GM18867 (cell line): ENCODE measurements around the gene HOXD12.

Source experiments
- ATAC-seq: cut with Tn5 transposase; IDR thresholded peaks from one replicate; pipeline ENCODE4 v1.9.1; 2021; ENCODE audit warnings: mild to moderate bottlenecking, moderate library complexity; ENCODE audit not compliant: unreplicated experiment

The HOXD12 gene, protein sequence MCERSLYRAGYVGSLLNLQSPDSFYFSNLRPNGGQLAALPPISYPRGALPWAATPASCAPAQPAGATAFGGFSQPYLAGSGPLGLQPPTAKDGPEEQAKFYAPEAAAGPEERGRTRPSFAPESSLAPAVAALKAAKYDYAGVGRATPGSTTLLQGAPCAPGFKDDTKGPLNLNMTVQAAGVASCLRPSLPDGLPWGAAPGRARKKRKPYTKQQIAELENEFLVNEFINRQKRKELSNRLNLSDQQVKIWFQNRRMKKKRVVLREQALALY

DNA sequence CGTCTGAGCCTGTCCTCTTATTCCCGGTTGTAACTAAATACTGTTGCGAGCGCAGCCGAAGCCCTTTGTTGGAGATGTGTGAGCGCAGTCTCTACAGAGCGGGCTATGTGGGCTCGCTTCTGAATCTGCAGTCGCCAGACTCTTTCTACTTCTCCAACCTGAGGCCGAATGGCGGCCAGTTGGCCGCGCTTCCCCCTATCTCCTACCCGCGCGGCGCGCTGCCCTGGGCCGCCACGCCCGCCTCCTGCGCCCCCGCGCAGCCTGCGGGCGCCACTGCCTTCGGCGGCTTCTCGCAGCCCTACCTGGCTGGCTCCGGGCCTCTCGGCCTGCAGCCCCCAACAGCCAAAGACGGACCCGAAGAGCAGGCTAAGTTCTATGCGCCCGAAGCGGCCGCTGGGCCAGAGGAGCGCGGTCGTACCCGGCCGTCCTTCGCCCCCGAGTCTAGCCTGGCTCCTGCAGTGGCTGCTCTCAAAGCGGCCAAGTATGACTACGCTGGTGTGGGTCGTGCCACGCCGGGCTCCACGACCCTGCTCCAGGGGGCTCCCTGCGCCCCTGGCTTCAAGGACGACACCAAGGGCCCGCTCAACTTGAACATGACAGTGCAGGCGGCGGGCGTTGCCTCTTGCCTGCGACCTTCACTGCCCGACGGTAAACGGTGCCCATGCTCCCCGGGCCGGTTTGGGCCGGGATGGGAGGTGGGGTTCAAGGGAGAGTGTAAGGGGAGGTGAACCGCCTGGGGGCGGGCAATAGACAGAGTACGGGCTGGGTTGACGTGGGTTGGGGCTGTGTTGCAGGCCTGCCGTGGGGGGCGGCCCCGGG is at the start of gene HOXD12:
HOXD12 (plus strand) TSS at position 68 of the 819 bp plus-strand sequence; CDS start at position 75, 7 bp downstream.
- ATAC-seq, result no peak

DNA sequence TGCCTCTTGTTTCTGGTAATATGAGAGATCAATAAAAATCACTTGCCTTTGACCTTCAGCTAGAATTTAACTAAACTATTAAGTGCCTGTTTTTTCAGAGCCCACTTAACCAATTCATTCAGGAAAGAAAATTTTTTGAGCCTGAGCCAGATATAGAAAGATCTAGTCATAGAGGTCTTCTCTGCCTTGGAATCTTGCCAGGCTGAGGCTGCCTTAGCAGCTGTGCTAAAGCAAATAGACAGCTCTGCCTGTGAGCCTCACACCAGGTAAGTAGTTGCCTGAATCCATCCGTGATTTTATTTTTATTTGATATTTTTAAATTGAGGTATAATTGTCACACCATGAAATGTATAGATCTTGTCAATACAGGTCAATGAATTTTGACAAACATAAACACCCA is 43.2 kb upstream of the HOXD12 start:
- no peak for ATAC-seq

DNA sequence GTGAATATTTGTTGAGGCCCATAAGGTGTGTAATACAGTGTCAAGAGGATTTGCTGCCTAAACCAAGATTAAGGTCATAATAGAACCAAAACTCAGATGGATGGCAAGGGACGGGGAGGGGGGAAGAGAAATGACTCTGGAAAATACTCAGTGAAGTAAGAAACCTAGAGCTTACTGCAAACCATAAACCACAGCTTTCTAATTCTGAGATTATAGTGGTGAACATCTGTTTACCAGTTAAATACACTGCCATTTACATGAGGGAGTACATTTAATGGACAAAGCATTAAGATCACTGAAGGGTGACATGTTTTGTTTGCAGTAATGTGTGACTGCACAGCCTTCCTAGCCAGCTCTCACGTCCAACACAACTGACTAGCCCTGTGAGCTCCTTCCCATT is 35.6 kb upstream of the HOXD12 start:
- ATAC-seq, result peak; percentile 53

DNA sequence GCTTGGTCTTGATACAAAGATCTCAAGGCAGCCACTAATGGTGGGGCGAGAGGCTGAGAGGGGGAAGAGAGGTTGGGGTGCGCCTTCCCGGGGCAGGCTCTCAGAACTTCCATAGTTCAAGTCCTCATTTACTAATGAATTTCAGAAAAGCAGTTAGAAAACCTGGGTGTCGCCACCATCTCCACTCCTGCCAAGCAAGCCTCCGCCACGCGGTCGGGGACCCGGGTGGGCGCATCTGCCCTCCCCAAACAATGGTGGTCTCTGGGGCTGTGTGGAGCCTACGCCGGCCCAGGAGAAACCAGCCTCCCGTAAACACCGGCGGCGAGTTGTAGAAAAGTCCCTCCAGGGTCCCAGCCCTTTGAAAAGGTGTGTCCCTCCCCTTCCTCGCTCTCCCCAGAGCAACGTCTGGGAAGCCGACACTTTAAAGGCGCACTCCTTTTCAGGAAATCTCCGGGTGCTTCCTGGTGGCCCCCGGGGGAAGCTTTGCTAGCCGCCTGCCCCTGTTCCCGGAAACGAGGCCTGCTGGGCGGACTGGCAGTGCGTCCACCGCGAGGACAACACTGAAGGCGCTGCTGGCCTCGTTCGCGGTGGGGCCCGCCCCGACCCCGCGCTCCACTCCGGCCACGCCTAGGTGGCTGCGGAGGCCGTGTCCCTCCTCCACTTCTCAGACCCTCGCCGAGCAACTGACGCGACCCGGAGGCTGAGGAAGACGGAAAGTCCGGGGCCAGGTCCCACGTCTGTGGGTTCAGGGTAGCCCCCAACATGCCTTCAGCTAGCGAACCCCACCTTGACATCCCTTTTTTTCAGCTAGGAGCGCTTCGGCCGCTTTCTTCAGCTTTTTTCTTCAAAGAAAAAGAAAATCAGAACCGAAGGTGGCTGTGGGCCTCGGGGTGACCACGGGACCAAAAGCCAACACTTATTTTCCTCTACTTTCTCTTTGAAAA is 32.7 kb upstream of the HOXD12 start:
- no peak for ATAC-seq

DNA sequence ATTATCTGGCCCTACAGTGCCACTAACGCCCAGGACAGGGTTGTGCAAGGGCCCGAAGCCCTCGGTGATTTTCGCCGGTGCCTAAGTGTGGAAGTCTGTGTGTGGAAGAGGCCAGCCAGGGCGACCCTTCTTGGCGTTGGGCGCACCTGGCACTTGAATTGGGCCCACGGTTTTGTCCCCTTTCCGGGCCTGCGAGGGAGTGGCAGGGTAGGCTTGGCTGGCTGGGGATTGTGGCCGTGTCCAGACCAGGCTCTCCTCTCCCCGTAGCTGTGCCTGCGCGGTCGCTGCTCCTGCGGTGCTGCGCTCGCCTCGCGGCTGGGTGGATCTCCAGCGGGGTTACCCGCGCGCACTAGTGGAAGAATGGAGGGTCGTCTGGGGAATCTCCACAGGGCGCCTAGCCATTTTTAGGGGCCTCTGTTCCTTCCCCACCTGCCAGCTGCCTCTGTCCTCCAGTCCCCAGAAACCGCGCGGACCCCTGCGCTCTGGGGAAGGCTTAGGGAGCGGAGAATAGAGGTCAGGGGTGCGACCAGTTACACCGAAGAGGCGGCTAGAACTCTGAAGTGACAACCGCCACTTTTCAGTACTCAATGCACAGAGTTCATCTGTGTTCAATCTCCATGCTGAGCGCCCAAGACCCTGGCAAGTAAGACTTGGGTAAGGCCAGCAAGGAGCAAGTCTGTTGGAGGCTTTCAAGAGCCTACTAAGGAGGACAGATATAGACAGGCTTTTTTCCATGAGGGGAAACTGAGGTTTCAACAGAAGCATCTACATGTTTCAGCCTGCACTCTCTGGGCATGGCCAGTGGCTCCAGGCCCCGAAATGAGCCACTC is 31.8 kb upstream of the HOXD12 start:
- no peak for ATAC-seq

DNA sequence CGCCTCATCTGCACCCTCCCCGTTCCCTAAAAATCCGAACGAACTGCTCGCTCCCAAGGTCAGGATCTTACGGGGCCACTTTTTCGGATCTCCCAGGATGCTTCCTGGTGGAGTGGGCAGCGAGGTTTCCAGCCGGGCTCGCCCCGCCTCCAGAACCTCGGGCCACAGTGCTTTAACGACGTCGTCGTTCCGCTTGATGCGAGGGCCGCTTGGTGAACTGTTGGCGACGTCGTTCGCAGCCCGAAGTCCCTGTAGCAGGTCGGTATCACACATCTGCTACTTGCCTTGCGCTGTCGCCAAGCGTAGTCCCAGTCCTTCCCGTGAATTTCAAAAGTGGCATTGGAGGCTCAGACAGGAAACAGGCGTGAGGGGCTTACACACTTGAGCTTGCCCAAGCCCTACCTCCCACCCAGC is 31.2 kb upstream of the HOXD12 start:
- ATAC-seq, result no peak

DNA sequence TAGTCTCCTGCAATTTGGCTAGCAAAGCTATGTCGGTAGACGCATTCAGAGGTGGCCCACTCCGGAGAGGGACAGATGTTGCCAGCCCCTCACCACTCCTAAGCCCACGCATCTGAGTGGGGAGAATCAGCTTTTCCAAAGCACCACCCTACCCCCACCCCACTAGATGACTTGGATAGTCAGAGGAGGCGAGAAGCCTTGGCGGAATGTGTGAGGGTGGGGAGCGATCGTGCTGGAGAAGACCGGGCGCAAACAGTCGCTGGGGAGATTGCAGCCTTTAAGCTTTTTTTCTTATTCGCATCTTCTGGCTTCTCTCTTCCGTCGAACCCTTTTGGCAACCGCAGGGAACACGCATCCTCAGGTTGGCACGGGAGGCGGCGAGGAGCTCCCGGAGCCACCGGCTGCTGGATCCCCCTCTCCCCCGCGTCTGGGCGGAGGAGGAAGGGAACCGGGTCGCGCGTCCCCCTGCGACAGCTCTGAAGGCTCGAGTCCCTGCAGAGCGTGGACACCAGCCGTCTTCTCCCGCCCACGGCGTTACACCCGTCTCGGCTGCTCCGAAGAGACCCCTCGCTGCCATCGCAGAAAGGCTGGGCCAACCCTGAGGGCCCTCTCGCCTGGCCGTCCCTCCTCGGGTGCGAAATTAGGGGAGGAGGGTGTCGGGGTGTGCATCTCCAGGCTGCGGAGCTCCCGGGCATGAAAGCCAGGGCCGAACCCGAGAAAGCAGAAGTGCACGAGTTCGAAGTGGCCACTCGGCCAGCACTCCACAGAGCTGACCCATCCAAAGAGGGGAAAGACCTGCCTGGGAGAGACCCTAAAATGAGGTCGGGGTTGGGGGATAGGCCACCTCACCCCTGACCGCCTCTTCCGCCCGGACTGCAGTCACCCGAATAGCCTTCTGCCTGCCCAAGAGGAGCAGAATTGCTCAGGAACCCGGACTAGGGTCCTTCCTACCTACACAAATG is 28.0 kb upstream of the HOXD12 start:
- no peak for ATAC-seq

DNA sequence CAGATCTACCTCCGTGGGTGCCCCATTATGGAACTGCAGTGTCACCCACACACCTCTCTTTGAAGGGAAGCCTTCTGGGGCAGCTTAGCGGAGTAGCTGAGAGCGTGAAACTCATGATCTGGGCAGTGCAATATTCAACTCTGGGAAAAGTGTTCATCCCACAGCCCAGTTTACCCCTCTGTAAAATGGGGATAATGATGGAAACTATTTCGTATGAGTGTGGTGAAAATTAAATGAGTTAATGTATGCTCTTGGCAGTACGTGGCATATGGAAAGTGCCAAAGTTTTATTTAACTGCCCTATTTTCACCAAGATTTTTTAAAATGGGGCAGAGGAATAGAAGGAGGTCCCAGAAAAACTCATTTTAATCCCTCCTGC is 27.3 kb upstream of the HOXD12 start:
- no peak for ATAC-seq

DNA sequence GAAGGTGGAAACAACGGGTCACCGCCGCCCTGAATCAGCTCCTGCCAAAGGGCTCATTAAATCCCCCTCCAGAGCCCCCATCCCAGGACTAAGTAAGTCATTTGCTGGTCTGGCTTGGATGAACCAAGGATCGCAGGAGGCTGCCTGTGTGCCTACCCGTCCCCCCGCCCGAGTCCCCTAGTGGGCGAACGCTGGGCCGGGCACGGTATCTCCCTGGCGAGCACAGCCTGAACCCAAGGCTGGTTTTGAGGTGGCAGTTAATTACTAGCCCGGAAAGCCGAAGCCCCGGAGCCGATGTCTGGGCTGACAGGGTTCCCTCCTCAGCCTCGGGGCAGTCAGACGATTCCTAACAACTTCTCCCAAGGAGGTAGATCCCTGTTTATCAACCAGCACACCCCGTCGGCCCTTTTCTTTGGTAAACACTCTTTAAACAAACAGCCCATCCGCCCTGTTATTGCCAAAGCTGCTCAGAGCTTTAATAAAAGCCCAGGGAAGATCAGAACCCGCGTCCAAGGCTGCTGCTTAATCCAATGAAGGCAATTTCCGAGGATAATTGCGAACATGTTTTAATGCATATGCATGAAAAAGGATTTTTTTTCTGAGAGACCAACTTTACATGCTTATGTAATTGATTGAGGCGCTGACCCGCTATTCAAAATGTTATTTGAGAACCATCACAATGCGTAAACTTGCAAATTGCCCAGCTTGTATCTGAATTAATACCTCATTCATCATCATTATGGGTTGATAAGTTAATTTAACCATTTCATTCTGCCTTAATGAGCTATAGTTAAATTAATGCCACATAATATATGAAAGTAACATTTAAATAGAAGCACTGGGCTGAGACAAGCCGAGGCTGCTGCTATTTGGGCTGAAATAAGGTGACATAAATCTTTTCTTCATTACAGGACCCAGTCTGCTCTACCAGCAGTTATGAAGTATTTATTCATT is 26.4 kb upstream of the HOXD12 start:
- ATAC-seq, result no peak

DNA sequence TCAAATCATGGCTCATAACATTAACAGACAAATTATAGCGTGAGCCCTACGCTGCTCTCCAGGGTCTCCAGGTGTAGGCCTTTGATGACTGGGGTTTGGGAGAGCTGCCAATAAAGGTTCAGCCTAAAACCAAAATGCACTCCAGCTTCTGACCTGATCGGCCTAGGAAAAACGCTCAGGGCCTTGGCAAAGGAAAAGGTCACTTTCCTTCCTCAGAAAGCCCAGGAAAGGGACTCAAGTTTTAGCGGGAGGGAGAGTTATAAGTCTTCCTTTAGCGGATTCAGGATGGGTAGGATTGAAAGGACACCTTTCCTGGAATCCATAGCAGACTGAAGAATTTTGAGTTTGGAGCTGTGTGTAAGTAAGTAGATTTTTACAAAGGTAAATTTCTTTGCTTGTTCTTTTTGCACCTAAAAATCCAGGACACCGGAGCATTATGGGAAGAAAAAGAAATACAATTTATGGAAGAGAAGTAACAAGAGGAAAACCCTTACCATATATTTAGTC is 24.6 kb upstream of the HOXD12 start:
- no peak for ATAC-seq

DNA sequence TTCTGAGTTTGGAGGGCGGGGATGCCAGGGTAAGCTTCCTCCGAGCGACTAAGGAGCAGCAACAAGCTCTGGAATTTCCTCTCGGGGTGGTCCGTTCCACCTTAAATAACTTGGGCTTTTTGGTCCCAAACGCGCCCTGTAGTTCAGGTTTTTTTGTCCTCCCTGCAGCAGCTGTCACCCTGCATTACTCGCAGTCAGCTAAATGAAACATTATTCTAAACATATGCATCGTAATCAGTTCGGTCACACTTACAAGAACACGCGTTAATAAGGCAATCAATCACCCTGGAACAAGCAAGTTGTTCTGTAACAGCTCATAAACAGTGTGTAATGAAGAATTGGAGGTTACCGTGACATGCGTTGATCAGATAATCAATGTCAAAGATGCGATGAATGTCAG is 24.1 kb upstream of the HOXD12 start:
- ATAC-seq, result no peak

DNA sequence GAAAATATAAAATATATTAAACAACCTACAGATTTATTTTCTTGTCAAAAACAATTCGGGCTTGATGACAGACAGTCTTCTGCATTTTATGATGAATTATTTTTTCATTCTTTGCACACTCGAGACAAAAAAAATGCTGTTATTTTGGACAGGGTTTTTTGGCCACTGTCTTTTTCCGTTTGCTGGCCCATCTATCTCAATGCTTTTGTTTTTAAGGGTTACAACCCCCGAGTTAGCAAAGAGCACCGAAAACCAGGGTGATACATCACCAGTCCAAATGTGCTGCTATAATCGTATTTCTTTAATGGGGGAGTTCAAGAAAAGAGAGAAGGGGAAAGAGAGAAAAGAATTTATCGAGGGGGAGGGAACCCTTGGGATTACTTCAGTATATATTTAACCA is 23.5 kb upstream of the HOXD12 start:
- ATAC-seq, result no peak

DNA sequence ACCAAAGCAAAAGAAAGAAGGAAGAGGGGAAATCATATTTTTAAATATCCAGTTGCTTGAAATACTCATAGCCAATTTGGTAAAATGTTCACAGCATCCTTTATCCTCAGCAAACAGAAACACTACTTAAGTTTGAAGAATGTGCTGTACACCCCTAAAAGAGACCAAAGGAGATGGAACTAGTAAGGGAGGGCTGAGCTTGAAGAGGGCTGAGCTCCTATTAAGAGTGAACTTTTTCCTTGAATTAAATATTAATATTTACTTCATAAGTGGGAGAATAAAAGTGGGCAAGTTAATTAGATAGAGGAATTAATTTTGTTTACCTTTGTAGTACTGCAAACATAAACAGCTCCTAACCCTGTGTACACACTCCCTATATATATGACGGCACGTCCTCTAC is 22.8 kb upstream of the HOXD12 start:
- ATAC-seq, result no peak

DNA sequence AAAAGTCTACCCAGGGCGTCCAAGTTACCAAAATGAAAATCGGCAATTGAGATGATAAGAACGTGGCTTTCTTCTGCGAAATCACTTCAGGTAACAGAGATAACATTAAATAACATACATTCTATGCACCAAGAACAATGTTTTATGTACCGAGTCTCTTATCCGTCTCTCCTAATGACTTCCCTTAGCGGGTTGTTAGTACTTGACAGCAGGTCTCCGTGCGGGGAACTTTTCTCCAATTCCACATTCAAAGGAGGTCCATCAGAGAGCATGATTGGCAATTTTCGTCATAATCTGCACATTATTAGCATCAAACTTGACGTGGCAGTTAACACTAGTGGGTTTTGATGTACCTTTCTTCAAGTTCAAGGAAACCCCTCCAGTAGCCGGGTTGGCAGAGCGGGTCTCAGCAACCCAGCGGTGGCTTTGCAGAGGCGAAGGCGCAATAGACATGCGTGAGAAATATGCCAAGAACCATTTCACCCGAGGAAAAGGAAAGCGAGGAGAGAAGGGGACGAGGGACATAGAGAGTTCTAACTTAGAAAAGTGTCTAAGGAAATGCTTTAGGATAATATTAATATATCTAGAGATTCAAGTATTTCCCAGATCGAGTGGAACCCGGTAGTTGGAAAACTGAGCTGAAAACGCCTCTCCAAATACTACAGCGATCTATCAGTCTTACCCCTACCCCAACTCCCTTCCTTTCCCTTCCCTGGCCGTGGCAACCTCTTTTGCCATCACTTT is 20.9 kb upstream of the HOXD12 start:
- ATAC-seq, result no peak

DNA sequence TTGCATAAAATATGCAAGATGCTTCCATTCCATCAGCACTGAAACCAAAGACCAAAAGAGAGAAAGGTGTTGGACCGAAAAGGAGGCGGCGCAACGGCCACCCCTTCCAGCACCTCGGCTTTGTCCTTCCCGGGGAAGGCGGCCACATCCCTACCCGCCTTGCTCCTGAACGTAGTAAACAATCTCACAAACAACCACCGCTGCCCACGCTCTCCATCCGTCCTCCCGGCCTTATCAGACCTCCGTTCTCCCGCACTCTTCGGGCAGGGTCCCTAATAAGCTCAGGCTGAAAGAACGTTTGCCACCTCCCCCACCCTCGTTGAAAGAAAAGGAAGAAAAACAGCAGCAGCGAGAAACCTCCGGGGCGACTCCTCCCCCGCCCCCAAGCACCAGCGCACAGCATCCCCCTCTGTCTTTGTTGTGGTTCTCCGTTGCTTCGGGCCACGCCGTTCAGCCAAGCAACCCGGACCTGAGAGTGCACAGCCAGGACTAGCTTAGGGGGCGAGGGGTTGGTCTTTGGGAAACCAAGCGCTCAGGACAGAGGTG is 20.2 kb upstream of the HOXD12 start:
- no peak for ATAC-seq

DNA sequence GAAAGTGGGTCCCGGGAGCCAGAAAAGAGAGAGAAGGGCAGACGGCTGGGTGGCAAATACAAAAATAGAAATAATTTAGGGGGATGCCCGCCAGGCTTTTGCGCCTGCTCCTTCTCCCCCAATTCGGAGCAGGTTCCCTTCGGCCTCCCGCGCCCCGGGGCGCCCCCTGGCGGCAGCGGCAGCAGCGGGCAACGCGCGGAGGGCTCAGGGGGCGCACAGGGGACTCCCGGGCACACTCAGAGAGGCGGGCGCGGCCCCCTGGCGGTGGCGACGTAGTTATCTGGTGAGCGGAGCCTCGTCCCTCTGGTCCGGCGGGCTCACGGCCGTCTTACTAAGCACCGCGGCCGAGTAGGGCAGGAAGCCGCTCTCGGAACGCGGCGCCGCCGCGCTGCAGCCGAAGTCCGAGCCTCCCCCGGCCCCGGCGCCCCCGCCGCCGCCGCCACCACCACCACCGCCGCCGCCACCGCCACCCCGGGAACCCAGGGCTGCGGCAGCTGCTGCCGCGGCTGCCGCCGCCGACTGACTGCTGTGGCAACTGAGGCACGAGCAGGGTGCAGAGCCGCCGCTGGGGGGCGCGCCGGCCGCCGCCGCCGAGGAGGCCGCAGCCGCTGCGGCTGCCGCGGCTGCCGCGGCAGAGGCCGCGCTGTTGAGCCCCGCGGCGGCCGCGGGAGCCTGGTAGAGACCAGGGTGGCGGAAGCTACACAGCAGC is 19.6 kb upstream of the HOXD12 start:
- ATAC-seq, result no peak
